Left ventricle myocardium inferior (tissue), 1 donor: Measurements from ENCODE around the gene SEZ6L. TPM values are rescaled to one million over a fixed set of nuclear protein-coding genes. Genes with fewer than 3 reads are reported as not detected.

ENCODE experiments used
- DNase-seq: peaks from one replicate; pipeline ENCODE4 v3.0.0-alpha.2; 2020
- H3K27ac ChIP-seq: fragments of 200-600 bp; replicated peaks from 2 replicates; pipeline ENCODE4 v1.8.0; 2021
- H3K27me3 ChIP-seq: fragments of 200-600 bp; 2 replicates; pipeline ENCODE4 v1.8.0; 2021; ENCODE audit warnings: low read depth
- H3K36me3 ChIP-seq: fragments of 200-600 bp; 2 replicates; pipeline ENCODE4 v1.8.0; 2021
- H3K4me1 ChIP-seq: fragments of 200-600 bp; 2 replicates; pipeline ENCODE4 v1.8.0; 2021
- H3K4me3 ChIP-seq: fragments of 200-600 bp; 2 replicates; pipeline ENCODE4 v1.8.0; 2021; ENCODE audit warnings: mild to moderate bottlenecking, moderate library complexity
- H3K9me3 ChIP-seq: fragments of 200-600 bp; replicated peaks from 2 replicates; pipeline ENCODE4 v1.8.0; 2021
- CTCF ChIP-seq: fragments of 200-600 bp; IDR thresholded peaks from 2 replicates; pipeline ENCODE4 v1.8.0; 2021; ENCODE audit warnings: antibody characterized with exemption, mild to moderate bottlenecking, borderline replicate concordance
- intact Hi-C: fragments of 100-400 bp; cut with micrococcal nuclease; formaldehyde crosslinking; loops from one replicate; pipeline ENCODE4 v1.11.0; 2022
- total RNA-seq: library from RNA; stranded (reverse); fragmentation: NEBNext Ultra II Directional; extraction: Animal tissue kit (Norgen Biotek cat#: 25700); gene quantifications from one replicate; pipeline ENCODE4 v1.2.1, GENCODE V29; 2021
- donor health status: DM: no; HTN: yes; CAD: no; lungs with severe emphysema.

Gene SEZ6L
- total RNA-seq, 1 donor from 2014 or later: 0.16 TPM

GRCh38 chr22:26271427-26271826 is 102.2 kb downstream of the SEZ6L start:
- Histone ChIP-seq H3K4me3 (no peak overlapping the region), H3K27me3 (peaks cover 89% of the 10 kb centered on the region), H3K9me3 (no peaks in the 10 kb centered on the region), H3K27ac (no peak overlapping the region), H3K4me1 (no peaks in the 10 kb centered on the region), H3K36me3 (no peaks in the 10 kb centered on the region)
- no peak for TF ChIP-seq CTCF
- intact Hi-C loops: no loop called here
- DNase-seq: no peak

- Histone ChIP-seq H3K27ac (no peak overlapping the region), H3K9me3 (no peaks in the 10 kb centered on the region), H3K36me3 (no peaks in the 10 kb centered on the region), H3K4me1 (no peaks in the 10 kb centered on the region), H3K4me3 (no peak overlapping the region), H3K27me3 (peaks cover 93% of the 10 kb centered on the region)
- TF ChIP-seq CTCF: no peak
- DNase-seq: no peak
- intact Hi-C loops: no loop called here
Measured at GRCh38 chr22:26273011-26273675, 103.9 kb downstream of the SEZ6L start.

- H3K27ac ChIP-seq: no peak overlapping the region
- peaks cover 80% of the 10 kb centered on the region for H3K27me3 ChIP-seq
- no peaks in the 10 kb centered on the region for H3K9me3 ChIP-seq
- no peak overlapping the region for H3K4me3 ChIP-seq
- no peaks in the 10 kb centered on the region for H3K36me3 ChIP-seq
- intact Hi-C loops: no loop called here
- no peaks in the 10 kb centered on the region for H3K4me1 ChIP-seq
- DNase-seq: no peak
- TF ChIP-seq CTCF: no peak
Measured at GRCh38 chr22:26276529-26277160, 107.4 kb downstream of the SEZ6L start.

GRCh38 chr22:26281941-26282340 is 112.7 kb downstream of the SEZ6L start:
- H3K9me3 ChIP-seq: no peaks in the 10 kb centered on the region
- no peaks in the 10 kb centered on the region for H3K4me1 ChIP-seq
- H3K36me3 ChIP-seq: no peaks in the 10 kb centered on the region
- DNase-seq: no peak
- TF ChIP-seq CTCF: no peak
- peaks cover 79% of the 10 kb centered on the region for H3K27me3 ChIP-seq
- H3K27ac ChIP-seq: no peak overlapping the region
- intact Hi-C loops: no loop called here
- H3K4me3 ChIP-seq: no peak overlapping the region

GRCh38 chr22:26283330-26283729 is 114.1 kb downstream of the SEZ6L start:
- Histone ChIP-seq H3K36me3 (no peaks in the 10 kb centered on the region), H3K27ac (no peak overlapping the region), H3K4me1 (no peaks in the 10 kb centered on the region), H3K4me3 (no peak overlapping the region), H3K9me3 (no peaks in the 10 kb centered on the region), H3K27me3 (peaks cover 79% of the 10 kb centered on the region)
- intact Hi-C loops: no loop called here
- DNase-seq: no peak
- TF ChIP-seq CTCF: no peak
